22Rv1 (cell line): Measurements from ENCODE around the gene KIAA1671.

Experiments used
- ZFX ChIP-seq: fragments of 450-650 bp; IDR thresholded peaks from 2 replicates; pipeline ENCODE4 v1.6.1; 2017; ENCODE audit warnings: antibody characterized with exemption, borderline replicate concordance
- TF ChIP-seq, protein P1 (sequence below): fragments of 450-650 bp; IDR thresholded peaks from 2 replicates; pipeline ENCODE4 v1.5.1; 2017; ENCODE audit warnings: mild to moderate bottlenecking

- TF ChIP-seq, protein P1, sequence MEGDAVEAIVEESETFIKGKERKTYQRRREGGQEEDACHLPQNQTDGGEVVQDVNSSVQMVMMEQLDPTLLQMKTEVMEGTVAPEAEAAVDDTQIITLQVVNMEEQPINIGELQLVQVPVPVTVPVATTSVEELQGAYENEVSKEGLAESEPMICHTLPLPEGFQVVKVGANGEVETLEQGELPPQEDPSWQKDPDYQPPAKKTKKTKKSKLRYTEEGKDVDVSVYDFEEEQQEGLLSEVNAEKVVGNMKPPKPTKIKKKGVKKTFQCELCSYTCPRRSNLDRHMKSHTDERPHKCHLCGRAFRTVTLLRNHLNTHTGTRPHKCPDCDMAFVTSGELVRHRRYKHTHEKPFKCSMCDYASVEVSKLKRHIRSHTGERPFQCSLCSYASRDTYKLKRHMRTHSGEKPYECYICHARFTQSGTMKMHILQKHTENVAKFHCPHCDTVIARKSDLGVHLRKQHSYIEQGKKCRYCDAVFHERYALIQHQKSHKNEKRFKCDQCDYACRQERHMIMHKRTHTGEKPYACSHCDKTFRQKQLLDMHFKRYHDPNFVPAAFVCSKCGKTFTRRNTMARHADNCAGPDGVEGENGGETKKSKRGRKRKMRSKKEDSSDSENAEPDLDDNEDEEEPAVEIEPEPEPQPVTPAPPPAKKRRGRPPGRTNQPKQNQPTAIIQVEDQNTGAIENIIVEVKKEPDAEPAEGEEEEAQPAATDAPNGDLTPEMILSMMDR: no peak
- no peak for TF ChIP-seq ZFX
These were observed 102.5 kb downstream of the KIAA1671 start for GRCh38 chr22:25054943-25055511.
